Measurements from ENCODE around the gene B3GNT5.

The B3GNT5 gene

GRCh38 chr3:183259087-183259486, 6.0 kb downstream of the B3GNT5 start:
- Histone ChIP-seq H3K27ac (peak overlapping the region in 1 of 2 donors; percentile 5), H3K4me3 (no peak overlapping the region)
- TF ChIP-seq CTCF (IDR thresholded peaks at IDR 0.05), result no peak
- DNase-seq (ENCODE audit: low spot score), result no peak

GRCh38 chr3:183259621-183260020, 6.6 kb downstream of the B3GNT5 start:
- peak overlapping the region in 1 of 2 donors; percentile 72 for H3K27ac ChIP-seq
- H3K4me3 ChIP-seq, result no peak overlapping the region
- no peak for TF ChIP-seq CTCF (IDR thresholded peaks at IDR 0.05)
- no peak for DNase-seq (ENCODE audit: low spot score)

- no peak overlapping the region for H3K4me3 ChIP-seq
- DNase-seq (ENCODE audit: low spot score), result no peak
Measured at GRCh38 chr3:183260167-183260904, 7.3 kb downstream of the B3GNT5 start.

GRCh38 chr3:183261151-183261724, 8.2 kb downstream of the B3GNT5 start:
- no peak for TF ChIP-seq CTCF (IDR thresholded peaks at IDR 0.05)
- Histone ChIP-seq H3K27ac (no peak overlapping the region), H3K4me3 (no peak overlapping the region)
- no peak for DNase-seq (ENCODE audit: low spot score)

More at GRCh38 chr3:183260167-183260904, 7.3 kb downstream of the B3GNT5 start:
- no peak for TF ChIP-seq CTCF (IDR thresholded peaks at IDR 0.05)
- H3K27ac ChIP-seq, result peak overlapping the region in 1 of 2 donors; percentile 72

- no peak overlapping the region for H3K27ac ChIP-seq
- H3K4me3 ChIP-seq, result no peak overlapping the region
- no peak for DNase-seq (ENCODE audit: low spot score)
- TF ChIP-seq CTCF (IDR thresholded peaks at IDR 0.05), result no peak
Measured at GRCh38 chr3:183262875-183263378, 9.9 kb downstream of the B3GNT5 start.

- no peak for TF ChIP-seq CTCF (IDR thresholded peaks at IDR 0.05)
- Histone ChIP-seq H3K4me3 (no peak overlapping the region), H3K27ac (no peak overlapping the region)
- DNase-seq (ENCODE audit: low spot score), result no peak
Measured at GRCh38 chr3:183264268-183264667, 11.2 kb downstream of the B3GNT5 start.

Data from coronary artery (tissue), 2 donors.